SK-N-SH (cell line): ENCODE measurements around the gene NDUFV2.

Experiments
- CTCF ChIP-seq: fragments of 200-600 bp; sonication (generic); IDR thresholded peaks from 2 replicates; pipeline ENCODE4 v1.6.1; 2017; ENCODE audit warnings: antibody characterized with exemption, mild to moderate bottlenecking, moderate library complexity
- GATA2 ChIP-seq: sonication (generic); formaldehyde crosslinking; IDR thresholded peaks from 2 replicates; pipeline ENCODE4 v1.5.0; 2020; ENCODE audit warnings: mild to moderate bottlenecking, missing genetic modification reagents
- TAF1 ChIP-seq: IDR thresholded peaks from 2 replicates; pipeline ENCODE4 v1.6.1; 2012; ENCODE audit warnings: low read depth, mild to moderate bottlenecking, low read length, moderate library complexity, borderline replicate concordance

- no peak for TF ChIP-seq CTCF
- TF ChIP-seq TAF1: no peak
- no peak for TF ChIP-seq GATA2 (CRISPR knock-in tag)
Measured at GRCh38 chr18:9057646-9058045, 44.9 kb upstream of the NDUFV2 start.
